GM19025 (cell line): ENCODE results near the gene RNF212.

Experiments used
- ATAC-seq: cut with Tn5 transposase; IDR thresholded peaks from one replicate; pipeline ENCODE4 v1.9.1; 2021; ENCODE audit warnings: mild to moderate bottlenecking, low read depth, moderate library complexity; ENCODE audit not compliant: unreplicated experiment

Gene RNF212

GRCh38 chr4:1091561-1091995, 21.8 kb downstream of the RNF212 start:
- ATAC-seq: no peak

- no peak for ATAC-seq
Observed at GRCh38 chr4:1090465-1091440, 22.6 kb downstream of the RNF212 start.

- ATAC-seq: no peak
Observed at GRCh38 chr4:1090036-1090435, 23.3 kb downstream of the RNF212 start.

- no peak for ATAC-seq
Observed at GRCh38 chr4:1087371-1087770, 26.0 kb downstream of the RNF212 start.

GRCh38 chr4:1086011-1086410, 27.4 kb downstream of the RNF212 start:
- ATAC-seq: no peak

GRCh38 chr4:1085404-1085799, 28.0 kb downstream of the RNF212 start:
- ATAC-seq: no peak

- ATAC-seq: no peak
Observed at GRCh38 chr4:1084796-1085403, 28.5 kb downstream of the RNF212 start.

GRCh38 chr4:1084394-1084793, 29.0 kb downstream of the RNF212 start:
- no peak for ATAC-seq

GRCh38 chr4:1082215-1083182, 30.9 kb downstream of the RNF212 start:
- ATAC-seq: no peak

GRCh38 chr4:1081689-1082040, 31.7 kb downstream of the RNF212 start:
- no peak for ATAC-seq

- no peak for ATAC-seq
Observed at GRCh38 chr4:1080961-1081688, 32.2 kb downstream of the RNF212 start.

- ATAC-seq: no peak
Observed at GRCh38 chr4:1080432-1080831, 32.9 kb downstream of the RNF212 start.

- ATAC-seq: no peak
Observed at GRCh38 chr4:1079711-1080265, 33.6 kb downstream of the RNF212 start.

- no peak for ATAC-seq
Observed at GRCh38 chr4:1078490-1078889, 34.9 kb downstream of the RNF212 start.

- no peak for ATAC-seq
Observed at GRCh38 chr4:1077711-1078477, 35.5 kb downstream of the RNF212 start.

GRCh38 chr4:1075809-1076699, 37.3 kb downstream of the RNF212 start:
- no peak for ATAC-seq

- ATAC-seq: no peak
Observed at GRCh38 chr4:1075225-1075624, 38.1 kb downstream of the RNF212 start.

GRCh38 chr4:1074077-1074476, 39.3 kb downstream of the RNF212 start:
- no peak for ATAC-seq
